Stimulated activated CD8-positive, alpha-beta memory T cell treated with anti-CD3 and anti-CD28 coated beads, Interleukin-7, amount 100 ng/mL, for 1 hour (primary cell): ENCODE results near the gene LNP1.
A peak's percentile ranks its signal among the peaks of the same experiment; 100 is the strongest.
"Not testable (repeated sequence)": the region's sequence is repeated elsewhere in the genome, so short reads cannot be mapped to it uniquely, and the experiment has no call there.

Source experiments
- DNase-seq, 2 donors: peaks; one replicate each; pipeline ENCODE4 v3.0.0-alpha.2; 2020; ENCODE audit warnings: low read depth in 2 of 2

Gene LNP1, protein sequence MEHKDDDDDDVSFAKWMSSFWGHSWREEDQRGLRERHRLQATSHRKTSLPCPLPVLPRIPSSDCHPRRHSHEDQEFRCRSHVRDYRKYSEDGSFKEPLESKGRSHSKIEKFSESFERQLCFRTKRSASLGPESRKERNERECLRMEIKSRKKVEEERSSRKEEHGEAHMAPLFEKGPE

DNA sequence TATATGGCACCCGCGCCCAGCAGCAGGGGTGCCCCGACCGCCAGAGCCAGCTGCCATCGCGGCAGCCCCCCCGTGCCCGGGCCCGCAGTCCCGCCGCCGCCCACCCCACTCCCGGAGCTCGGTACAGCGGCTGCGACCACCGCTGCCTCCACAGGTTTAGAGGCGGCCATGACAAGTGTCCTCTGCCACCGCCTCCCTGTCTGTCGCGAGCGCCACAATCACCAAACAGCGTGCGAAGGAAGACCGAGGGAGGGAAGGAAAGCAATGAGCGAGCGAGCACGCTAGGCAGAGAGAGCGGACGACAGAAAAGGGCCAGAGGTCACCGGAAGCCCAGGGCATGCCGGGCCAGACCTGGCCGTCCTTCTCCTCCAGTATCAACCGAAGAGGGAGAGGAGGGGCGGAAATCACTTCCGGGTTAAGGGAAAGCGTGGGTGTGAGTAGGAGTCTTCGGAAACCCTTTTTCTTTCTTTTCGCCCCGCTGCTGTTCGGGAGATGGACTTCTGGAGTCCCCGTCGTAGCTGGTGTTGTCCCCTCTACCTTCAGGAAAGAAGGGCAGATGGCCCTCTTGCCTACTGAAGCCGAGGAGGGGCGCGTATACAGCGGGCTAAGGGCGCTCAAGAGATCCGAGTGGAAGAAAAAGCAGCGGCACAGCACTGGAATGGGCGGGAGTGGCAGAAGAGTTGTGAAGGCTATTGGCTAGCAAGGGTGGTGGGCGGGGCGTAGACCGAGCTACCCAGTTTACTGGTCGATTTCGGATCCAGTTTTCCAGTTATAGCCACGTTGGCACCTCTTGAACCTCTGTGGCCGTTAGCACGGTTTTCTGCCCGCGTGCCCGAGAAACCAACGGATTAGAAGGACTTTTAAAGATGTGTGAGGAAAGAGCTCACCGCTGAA is at the start of gene LNP1, which contains the start of gene TOMM70:
TSS of gene LNP1 (plus strand) at position 760 of the 894 bp plus-strand sequence. CDS start 28,191 bp downstream, outside the sequence.
TSS of gene TOMM70 (minus strand) at position 310 of the 894 bp plus-strand sequence. CDS start at position 170, 140 bp downstream.
- DNase-seq, result peak; percentile 84 to 92

DNA sequence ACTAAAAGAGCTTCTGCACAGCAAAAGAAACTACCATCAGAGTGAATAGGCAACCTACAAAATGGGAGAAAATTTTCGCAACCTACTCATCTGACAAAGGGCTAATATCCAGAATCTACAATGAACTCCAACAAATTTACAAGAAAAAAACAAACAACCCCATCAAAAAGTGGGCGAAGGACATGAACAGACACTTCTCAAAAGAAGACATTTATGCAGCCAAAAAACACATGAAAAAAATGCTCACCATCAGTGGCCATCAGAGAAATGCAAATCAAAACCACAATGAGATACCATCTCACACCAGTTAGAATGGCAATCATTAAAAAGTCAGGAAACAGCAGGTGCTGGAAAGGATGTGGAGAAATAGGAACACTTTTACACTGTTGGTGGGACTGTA is 49.6 kb upstream of the LNP1 start:
- DNase-seq, result not testable (repeated sequence)

- no peak for DNase-seq
These were observed 48.8 kb upstream of the LNP1 start for GRCh38 chr3:100352296-100353231.

- DNase-seq, result no peak
These were observed 46.5 kb upstream of the LNP1 start for GRCh38 chr3:100354850-100355249.

DNA sequence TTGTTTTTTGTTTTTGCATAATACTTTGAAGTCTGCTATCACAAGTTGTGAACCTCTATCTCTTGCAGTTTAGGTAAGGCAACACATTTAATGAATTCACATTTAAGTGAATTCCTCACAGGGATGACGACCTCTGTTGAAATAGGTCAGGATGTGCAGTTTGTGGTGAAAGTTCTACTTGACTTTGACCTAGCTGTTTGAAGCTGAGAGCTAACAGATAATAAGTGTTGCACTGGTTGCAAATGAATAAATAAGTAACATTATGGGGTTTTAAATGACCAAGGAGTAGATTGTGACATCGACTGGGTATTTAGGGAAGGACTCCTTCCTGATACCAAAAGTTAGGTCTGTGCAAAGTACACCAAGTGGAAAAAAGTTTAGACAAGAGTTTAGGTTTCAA is 42.9 kb upstream of the LNP1 start:
- no peak for DNase-seq

DNA sequence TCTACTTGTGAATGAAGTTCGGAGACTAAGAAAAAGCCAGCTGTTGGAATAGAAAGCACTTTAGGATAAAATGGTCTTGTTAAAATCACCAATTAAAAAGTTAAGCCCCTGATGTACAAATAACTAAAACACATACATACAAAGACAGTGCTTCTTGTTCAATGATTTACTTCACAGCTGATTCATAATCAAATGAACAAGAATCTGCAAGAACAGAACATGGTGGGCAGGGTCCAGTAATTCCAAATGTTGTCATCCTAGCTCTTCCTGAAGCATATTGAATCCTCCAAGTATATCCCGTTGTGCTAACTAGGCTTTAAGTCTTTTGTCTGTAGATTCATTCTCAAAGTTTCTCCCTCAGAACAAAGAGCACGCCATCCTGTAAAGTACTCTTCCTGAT is 42.3 kb upstream of the LNP1 start:
- DNase-seq, result no peak

DNA sequence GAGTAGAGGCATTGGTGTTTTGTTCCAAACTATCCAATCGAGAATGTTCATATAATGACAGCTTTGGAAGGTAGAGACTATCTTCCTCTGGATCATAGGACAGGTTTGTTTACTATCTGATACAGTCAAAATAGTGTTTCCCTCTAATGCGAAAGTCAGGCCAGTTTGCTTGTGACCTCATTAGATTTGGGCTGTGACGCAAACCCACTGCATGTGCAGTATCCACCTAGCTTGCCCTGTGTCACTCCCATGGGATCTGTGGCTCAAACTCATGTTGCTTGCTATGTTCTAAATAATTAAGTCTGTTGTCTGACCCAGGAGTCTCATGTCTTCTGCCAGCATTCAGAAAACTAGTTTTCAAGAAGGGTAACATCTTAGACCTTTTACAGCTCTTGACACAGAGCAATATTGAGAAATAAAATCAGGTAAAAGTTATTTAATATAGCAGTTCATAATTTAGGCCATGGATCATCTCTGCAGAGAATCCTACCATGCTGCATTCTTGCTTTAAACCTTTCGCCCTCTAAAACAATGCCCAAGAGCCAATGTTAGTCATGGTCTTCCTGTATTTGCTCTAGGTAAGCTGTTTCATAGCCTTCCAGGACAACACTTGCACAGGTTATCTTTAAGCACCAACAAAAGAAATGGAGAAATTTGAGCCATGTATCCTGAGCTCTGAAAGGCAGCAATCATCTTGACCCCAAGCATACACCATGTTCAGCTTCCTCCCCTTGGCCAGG is 40.4 kb upstream of the LNP1 start:
- DNase-seq, result no peak

- no peak for DNase-seq
These were observed 39.4 kb upstream of the LNP1 start for GRCh38 chr3:100361897-100362296.

GRCh38 chr3:100364421-100364820 is 36.9 kb upstream of the LNP1 start:
- DNase-seq, result no peak

- DNase-seq, result no peak
These were observed 34.9 kb upstream of the LNP1 start for GRCh38 chr3:100366424-100366823.

- no peak for DNase-seq
These were observed 32.9 kb upstream of the LNP1 start for GRCh38 chr3:100368441-100368840.

DNA sequence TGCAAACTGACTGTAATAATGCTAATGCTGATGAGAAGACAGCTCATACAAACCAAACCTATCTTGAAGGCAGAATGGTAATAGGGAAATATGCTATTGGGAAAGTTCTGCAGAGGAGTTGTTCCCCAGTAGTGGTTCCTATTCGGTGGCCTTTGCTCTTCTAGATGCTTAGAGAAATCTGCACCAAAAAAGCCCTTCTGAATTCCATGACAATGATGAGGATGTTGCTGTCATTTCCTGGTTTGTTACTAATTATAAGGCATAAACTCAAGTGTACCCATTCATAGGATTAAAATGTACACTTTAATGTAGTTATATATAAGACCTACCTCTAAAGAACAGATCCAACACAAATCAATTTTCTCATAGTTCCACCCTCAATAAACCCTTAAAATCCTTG is 30.6 kb upstream of the LNP1 start:
- DNase-seq, result no peak

DNA sequence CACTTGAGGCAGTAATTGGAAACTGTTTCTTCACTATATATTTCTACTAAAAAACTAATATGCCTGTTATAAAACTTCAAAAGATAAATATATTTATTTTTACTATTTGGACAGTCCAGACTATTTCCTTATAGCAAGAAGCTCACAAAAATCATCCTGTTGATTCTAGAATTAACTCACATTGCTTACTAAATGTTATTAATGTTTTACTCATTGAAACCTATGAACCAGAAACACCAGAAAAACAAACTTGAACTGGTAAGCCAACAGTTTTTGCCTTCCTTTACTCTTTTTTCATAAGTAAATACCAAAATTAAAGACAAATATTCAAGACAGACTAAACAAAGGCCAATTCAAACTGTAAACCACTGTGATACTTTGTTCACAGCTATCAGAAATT is 26.8 kb upstream of the LNP1 start:
- no peak for DNase-seq

- no peak for DNase-seq
These were observed 25.0 kb upstream of the LNP1 start for GRCh38 chr3:100376301-100376700.

DNA sequence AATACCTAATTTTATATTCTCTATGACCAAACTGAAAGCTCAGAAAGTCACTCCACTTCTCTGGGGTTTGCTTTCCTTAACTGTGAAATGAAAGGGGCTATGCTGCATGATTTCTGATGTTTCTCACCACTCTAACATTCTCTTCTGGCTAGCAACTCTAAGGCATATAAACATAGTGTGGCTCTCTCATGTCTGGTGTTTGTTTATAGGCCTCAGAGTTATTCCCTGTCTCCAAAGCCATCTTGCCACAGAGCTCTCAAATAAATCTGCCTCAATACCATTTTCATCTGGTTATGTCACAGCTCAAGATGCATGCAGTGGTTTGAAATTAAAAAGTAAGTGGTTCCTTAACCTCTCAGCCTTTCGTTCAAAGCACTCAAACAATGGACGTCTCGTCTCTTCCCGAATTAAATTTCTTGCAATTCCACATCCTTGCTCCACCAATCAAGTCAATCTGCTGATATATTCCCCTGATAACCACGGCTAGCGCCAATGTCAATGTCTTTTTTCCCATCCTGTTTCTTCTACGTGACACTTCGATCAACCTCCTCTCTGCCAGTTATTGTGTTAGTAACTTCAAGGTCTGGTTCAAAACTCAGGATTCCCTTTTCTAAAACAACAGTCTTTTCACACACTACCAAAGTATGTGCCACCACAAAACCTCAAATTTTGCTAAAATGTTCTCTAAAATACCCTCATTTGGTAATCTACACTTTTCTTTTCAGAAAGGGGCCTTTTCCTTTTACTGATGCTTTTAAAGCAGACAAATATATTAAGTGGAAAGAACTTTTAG is 16.4 kb upstream of the LNP1 start:
- DNase-seq, result no peak

- DNase-seq, result no peak
These were observed 14.8 kb upstream of the LNP1 start for GRCh38 chr3:100386437-100387074.

- no peak for DNase-seq
These were observed 12.3 kb upstream of the LNP1 start for GRCh38 chr3:100389025-100389424.

DNA sequence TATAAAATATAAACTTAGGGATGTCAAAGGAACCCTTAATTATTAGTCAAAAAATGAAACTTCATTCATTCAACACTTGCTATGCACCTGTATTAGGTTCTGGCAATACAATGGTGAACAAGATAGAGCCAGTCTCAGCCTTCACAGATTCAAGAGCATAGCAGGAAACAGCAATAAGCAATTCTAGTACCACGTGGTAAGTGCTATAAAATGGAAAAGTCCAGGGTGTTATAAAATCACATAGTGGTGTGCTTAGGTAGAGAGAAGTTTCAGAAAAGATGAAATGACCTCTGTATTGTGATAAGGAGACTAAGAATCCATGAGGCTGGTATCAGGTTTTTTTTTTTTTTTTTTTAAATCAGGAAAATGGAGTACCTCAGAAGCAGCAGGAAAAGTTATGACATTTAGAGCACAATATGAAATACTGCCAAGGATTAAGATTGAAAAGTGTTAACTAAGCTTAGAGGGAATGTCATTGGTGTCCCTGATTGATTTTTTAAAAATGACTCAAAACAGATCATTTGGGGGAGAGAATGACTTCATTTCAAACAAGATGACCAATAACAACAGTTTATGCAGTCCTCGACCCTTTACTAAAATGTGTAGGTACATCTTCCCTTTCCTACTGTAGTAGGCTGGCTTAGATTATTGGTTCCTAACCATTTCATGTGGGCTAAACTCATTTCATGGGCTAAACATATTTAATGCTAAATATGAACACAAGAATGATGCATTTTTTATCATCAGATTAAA is 5.5 kb upstream of the LNP1 start:
- no peak for DNase-seq

DNA sequence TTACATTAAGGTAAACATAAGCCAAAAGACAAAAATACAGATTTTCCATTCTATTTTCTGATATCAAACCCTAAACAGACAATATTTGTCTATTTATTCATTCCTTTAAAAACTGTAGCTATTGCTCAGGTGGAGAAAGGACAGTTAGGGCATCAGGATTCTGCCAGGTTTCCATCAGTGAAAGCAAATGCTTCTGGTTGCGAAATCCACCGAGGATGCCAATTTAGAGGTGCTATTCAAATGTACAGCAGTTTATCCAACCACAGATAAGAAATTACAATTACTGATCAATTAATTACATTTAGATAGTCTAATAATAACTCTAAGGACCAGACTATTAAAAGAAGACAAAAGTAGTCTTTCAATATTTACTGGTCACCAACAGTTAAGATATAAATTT is 4.4 kb upstream of the LNP1 start:
- DNase-seq, result no peak
